K562 (cell line): ENCODE results near the gene GOLGA8A. TPM values are rescaled to one million over a fixed set of nuclear protein-coding genes. Genes with fewer than 3 reads are reported as not detected.
A peak's percentile ranks its signal among the peaks of the same experiment; 100 is the strongest.

Experiments used
- ARID1B ChIP-seq: fragments of 450-650 bp; IDR thresholded peaks from 2 replicates; pipeline ENCODE4 v1.6.1; 2016; ENCODE audit warnings: antibody characterized with exemption, mild to moderate bottlenecking, inconsistent platforms
- CBFA2T3 ChIP-seq: fragments of 450-650 bp; IDR thresholded peaks from 2 replicates; pipeline ENCODE4 v1.6.1; 2017
- E2F3 ChIP-seq: fragments of 250-450 bp; sonication (Bioruptor Pico); IDR thresholded peaks from 2 replicates; pipeline ENCODE4 v1.4.0; 2020; ENCODE audit warnings: mild to moderate bottlenecking
- GATAD2B ChIP-seq: fragments of 450-650 bp; IDR thresholded peaks from 2 replicates; pipeline ENCODE4 v1.6.1; 2017; ENCODE audit warnings: mild to moderate bottlenecking, borderline replicate concordance
- HIVEP1 ChIP-seq: fragments of 250-450 bp; sonication (Bioruptor Pico); IDR thresholded peaks from 2 replicates; pipeline ENCODE4 v1.4.0; 2020; ENCODE audit warnings: mild to moderate bottlenecking
- HNRNPK ChIP-seq: fragments of 200-400 bp; formaldehyde crosslinking; IDR thresholded peaks from one replicate; pipeline ENCODE4 v1.6.1; 2018; ENCODE audit warnings: mild to moderate bottlenecking, low read depth, low read length; ENCODE audit not compliant: poor library complexity, severe bottlenecking
- HOXB6 ChIP-seq: fragments of 250-450 bp; sonication (Bioruptor Pico); IDR thresholded peaks from 2 replicates; pipeline ENCODE4 v1.5.1; 2022; ENCODE audit warnings: mild to moderate bottlenecking, borderline replicate concordance
- POLR2A ChIP-seq: fragments of 450-650 bp; conservative IDR thresholded peaks from 2 replicates; pipeline ENCODE4 v1.6.1; 2016
- SMC3 ChIP-seq: conservative IDR thresholded peaks from 2 replicates; pipeline ENCODE4 v1.6.1; 2011; ENCODE audit warnings: low read depth, low read length, improper control_type of control experiment; ENCODE audit not compliant: insufficient read depth
- ZNF347 ChIP-seq: fragments of 450-650 bp; formaldehyde crosslinking; IDR thresholded peaks from 2 replicates; pipeline ENCODE4 v1.4.0; 2020; ENCODE audit warnings: low read depth, mild to moderate bottlenecking, moderate library complexity
- polyA plus RNA-seq, 8 experiments: library from polyadenylated mRNA; depleted of rRNA in 4 of 8; stranded (reverse) in 5 of 8; unstranded in 3 of 8; fragments of >200 nt; fragmentation: Nextera tagmentation in 2 of 8; fragmentation: Illumina TruSeq in 1 of 8; extraction: Ambion mirVana in 2 of 8; extraction: Trizol in 1 of 8; gene quantifications; 2 replicates each; pipeline versions ENCODE4 v1.2.1 to v1.2.3, GENCODE V29; 2011 to 2014; ENCODE audit warnings: inconsistent platforms in 1 of 8, missing spikeins in 1 of 8
- total RNA-seq, 7 experiments: library from RNA; depleted of rRNA in 6 of 7; stranded (reverse); fragments of >200 nt in 6 of 7; fragmentation: Illumina TruSeq in 2 of 7; extraction: Trizol in 2 of 7; gene quantifications; 2 replicates each; pipeline versions ENCODE4 v1.2.1 to v1.2.3, GENCODE V29; 2011 to 2021; ENCODE audit warnings: low replicate concordance in 1 of 7
- TF ChIP-seq, protein P1 (sequence below): fragments of 250-450 bp; sonication (Bioruptor Pico); IDR thresholded peaks from 2 replicates; pipeline ENCODE4 v1.5.1; 2021; ENCODE audit warnings: mild to moderate bottlenecking
- TF ChIP-seq, protein P2 (sequence below): sonication (generic); formaldehyde crosslinking; IDR thresholded peaks from 2 replicates; pipeline ENCODE4 v1.8.0; 2022; ENCODE audit warnings: missing genetic modification reagents, mild to moderate bottlenecking, moderate library complexity, borderline replicate concordance
- TF ChIP-seq, protein P3 (sequence below): sonication (generic); formaldehyde crosslinking; IDR thresholded peaks from 2 replicates; pipeline ENCODE4 v1.8.1; 2022; ENCODE audit warnings: missing genetic modification reagents
- TF ChIP-seq, protein P4 (sequence below): fragments of 250-450 bp; sonication (Bioruptor Pico); IDR thresholded peaks from 2 replicates; pipeline ENCODE4 v1.5.0; 2021; ENCODE audit warnings: mild to moderate bottlenecking, moderate library complexity
- TF ChIP-seq, protein P5 (sequence below): fragments of 250-450 bp; sonication (Bioruptor Pico); IDR thresholded peaks from 2 replicates; pipeline ENCODE4 v1.8.0; 2021; ENCODE audit warnings: mild to moderate bottlenecking, moderate library complexity
- TF ChIP-seq, protein P6 (sequence below): fragments of 450-650 bp; formaldehyde crosslinking; IDR thresholded peaks from 2 replicates; pipeline ENCODE4 v1.4.0; 2020; ENCODE audit warnings: mild to moderate bottlenecking, moderate library complexity
- TF ChIP-seq, protein P7 (sequence below): IDR thresholded peaks from 2 replicates; pipeline ENCODE4 v1.6.1; 2012; ENCODE audit warnings: low read depth, low read length, improper control_type of control experiment, borderline replicate concordance

Gene GOLGA8A
- total and polyA plus RNA-seq, 9 of the 15 experiments (the other 6 are each of a cell fraction or from before 2014, with no cell fraction given): 11.2 to 191 (median 56.3) TPM

DNA sequence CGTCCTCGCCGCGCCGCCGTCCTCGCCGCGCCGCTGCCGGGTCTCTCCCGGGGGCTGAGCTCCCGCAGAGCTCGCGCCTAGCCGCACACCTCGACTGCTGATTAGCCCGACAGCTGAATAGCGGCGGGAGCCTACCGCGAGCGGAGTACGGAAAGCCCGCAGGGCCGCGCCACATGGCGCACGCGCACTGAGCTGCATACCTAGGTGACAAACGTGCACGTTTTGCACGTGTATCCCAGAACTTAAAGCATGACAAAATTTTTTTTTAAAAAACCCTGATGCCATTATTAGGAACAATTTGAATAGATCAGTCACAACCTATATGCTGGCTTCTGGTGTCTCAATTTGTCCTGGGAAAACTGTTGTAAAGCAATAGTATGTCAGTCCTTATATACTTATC, at the start of gene GOLGA8A (continued):
- TF ChIP-seq HNRNPK (no peak), E2F3 (peak; percentile 86), POLR2A (peak; percentile 66; the same call in 1 of the 2 replicates), GATAD2B (no peak), ZNF347 (no peak), HOXB6 (CRISPR knock-in tag) (no peak), HIVEP1 (no peak), SMC3 (no peak), CBFA2T3 (no peak), ARID1B (no peak)
- TF ChIP-seq, protein P1, sequence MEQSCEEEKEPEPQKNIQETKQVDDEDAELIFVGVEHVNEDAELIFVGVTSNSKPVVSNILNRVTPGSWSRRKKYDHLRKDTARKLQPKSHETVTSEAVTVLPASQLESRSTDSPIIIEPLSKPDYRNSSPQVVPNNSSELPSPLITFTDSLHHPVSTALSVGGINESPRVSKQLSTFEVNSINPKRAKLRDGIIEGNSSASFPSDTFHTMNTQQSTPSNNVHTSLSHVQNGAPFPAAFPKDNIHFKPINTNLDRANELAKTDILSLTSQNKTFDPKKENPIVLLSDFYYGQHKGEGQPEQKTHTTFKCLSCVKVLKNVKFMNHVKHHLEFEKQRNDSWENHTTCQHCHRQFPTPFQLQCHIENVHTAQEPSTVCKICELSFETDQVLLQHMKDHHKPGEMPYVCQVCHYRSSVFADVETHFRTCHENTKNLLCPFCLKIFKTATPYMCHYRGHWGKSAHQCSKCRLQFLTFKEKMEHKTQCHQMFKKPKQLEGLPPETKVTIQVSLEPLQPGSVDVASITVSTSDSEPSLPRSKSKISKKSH (CRISPR knock-in tag): no peak
- TF ChIP-seq, protein P2, sequence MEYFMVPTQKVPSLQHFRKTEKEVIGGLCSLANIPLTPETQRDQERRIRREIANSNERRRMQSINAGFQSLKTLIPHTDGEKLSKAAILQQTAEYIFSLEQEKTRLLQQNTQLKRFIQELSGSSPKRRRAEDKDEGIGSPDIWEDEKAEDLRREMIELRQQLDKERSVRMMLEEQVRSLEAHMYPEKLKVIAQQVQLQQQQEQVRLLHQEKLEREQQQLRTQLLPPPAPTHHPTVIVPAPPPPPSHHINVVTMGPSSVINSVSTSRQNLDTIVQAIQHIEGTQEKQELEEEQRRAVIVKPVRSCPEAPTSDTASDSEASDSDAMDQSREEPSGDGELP (CRISPR knock-in tag): peak; percentile 94
- TF ChIP-seq, protein P3, sequence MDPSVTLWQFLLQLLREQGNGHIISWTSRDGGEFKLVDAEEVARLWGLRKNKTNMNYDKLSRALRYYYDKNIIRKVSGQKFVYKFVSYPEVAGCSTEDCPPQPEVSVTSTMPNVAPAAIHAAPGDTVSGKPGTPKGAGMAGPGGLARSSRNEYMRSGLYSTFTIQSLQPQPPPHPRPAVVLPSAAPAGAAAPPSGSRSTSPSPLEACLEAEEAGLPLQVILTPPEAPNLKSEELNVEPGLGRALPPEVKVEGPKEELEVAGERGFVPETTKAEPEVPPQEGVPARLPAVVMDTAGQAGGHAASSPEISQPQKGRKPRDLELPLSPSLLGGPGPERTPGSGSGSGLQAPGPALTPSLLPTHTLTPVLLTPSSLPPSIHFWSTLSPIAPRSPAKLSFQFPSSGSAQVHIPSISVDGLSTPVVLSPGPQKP (CRISPR knock-in tag): no peak
- TF ChIP-seq, protein P4, sequence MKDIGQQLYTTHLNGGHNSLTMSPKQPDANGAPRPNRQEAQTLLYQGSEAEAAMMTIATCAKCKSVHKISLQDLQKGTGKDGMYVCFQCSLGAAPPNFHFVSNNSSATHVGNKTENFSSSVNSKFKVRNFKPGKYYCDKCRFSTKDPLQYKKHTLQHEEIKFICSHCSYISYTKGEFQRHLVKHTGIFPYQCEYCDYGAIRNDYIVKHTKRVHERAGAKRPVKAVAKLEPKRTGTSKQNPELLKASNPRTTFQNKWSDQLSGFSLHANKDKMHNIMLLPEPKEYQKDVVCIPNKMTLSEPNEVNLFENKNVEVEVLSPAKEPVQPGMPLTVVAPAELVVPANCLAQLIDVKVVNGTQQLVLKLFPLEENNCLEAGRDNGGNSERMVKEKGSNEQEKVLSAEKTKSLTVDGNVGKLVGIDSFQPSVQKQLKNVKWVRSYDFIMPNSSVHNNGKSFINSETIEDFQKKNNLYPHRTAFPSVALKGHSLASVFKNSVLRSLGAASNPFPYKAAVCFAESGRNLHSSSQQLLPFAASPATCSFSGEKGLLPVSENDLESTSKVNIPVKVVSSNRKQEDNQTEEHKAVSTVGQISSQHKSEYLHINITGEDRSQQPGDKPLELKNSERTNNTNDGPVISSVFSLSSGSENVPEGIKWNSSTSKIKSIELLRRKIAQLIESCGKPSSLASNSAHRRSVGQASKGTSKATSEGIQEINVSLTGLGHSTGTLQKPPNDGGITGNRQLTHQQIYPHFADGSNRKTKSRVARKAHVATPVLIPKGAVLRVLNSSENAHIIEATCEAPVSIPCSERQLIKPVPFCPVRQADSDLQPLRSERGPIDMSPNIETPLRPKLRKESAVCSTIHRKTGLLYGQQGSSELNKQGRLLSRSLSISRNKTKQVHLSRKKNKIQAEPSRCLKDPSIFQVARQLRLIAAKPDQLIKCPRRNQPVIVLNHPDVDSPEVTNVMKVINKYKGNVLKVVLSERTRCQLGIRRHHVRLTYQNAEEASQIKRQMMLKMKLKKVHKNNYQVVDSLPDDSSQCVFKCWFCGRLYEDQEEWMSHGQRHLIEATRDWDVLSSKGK: no peak
- TF ChIP-seq, protein P5, sequence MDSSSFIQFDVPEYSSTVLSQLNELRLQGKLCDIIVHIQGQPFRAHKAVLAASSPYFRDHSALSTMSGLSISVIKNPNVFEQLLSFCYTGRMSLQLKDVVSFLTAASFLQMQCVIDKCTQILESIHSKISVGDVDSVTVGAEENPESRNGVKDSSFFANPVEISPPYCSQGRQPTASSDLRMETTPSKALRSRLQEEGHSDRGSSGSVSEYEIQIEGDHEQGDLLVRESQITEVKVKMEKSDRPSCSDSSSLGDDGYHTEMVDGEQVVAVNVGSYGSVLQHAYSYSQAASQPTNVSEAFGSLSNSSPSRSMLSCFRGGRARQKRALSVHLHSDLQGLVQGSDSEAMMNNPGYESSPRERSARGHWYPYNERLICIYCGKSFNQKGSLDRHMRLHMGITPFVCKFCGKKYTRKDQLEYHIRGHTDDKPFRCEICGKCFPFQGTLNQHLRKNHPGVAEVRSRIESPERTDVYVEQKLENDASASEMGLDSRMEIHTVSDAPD (CRISPR knock-in tag): no peak
- TF ChIP-seq, protein P6, sequence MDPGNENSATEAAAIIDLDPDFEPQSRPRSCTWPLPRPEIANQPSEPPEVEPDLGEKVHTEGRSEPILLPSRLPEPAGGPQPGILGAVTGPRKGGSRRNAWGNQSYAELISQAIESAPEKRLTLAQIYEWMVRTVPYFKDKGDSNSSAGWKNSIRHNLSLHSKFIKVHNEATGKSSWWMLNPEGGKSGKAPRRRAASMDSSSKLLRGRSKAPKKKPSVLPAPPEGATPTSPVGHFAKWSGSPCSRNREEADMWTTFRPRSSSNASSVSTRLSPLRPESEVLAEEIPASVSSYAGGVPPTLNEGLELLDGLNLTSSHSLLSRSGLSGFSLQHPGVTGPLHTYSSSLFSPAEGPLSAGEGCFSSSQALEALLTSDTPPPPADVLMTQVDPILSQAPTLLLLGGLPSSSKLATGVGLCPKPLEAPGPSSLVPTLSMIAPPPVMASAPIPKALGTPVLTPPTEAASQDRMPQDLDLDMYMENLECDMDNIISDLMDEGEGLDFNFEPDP (CRISPR knock-in tag): no peak
- TF ChIP-seq, protein P7, sequence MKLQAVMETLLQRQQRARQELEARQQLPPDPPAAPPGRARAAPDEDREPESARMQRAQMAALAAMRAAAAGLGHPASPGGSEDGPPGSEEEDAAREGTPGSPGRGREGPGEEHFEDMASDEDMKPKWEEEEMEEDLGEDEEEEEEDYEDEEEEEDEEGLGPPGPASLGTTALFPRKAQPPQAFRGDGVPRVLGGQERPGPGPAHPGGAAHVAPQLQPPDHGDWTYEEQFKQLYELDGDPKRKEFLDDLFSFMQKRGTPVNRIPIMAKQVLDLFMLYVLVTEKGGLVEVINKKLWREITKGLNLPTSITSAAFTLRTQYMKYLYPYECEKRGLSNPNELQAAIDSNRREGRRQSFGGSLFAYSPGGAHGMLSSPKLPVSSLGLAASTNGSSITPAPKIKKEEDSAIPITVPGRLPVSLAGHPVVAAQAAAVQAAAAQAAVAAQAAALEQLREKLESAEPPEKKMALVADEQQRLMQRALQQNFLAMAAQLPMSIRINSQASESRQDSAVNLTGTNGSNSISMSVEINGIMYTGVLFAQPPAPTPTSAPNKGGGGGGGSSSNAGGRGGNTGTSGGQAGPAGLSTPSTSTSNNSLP: no peak
